Effector memory CD4-positive, alpha-beta T cell (primary cell): ENCODE results near the gene CCDC142.

Experiments
- DNase-seq, 3 donors: peaks; one replicate each; pipeline ENCODE4 v3.0.0-alpha.2; 2020
- H3K27ac ChIP-seq: 2 replicates; pipeline ENCODE4 v1.7.0; 2013; ENCODE audit warnings: mild to moderate bottlenecking, low read length, moderate library complexity; ENCODE audit not compliant: insufficient read depth, poor library complexity, severe bottlenecking
- H3K27me3 ChIP-seq: replicated peaks from 2 replicates; pipeline ENCODE4 v1.7.0; 2013; ENCODE audit warnings: mild to moderate bottlenecking, low read length; ENCODE audit not compliant: insufficient read depth, control insufficient read depth, poor library complexity, severe bottlenecking
- H3K36me3 ChIP-seq: 2 replicates; pipeline ENCODE4 v1.7.0; 2013; ENCODE audit warnings: mild to moderate bottlenecking, low read length, moderate library complexity; ENCODE audit not compliant: control insufficient read depth, insufficient read depth
- H3K4me1 ChIP-seq: 2 replicates; pipeline ENCODE4 v1.7.0; 2013; ENCODE audit warnings: low read length, mild to moderate bottlenecking; ENCODE audit not compliant: control insufficient read depth, insufficient read depth, poor library complexity, severe bottlenecking
- H3K4me3 ChIP-seq: 2 replicates; pipeline ENCODE4 v1.7.0; 2013; ENCODE audit warnings: low read length, low read depth, mild to moderate bottlenecking; ENCODE audit not compliant: insufficient read depth, poor library complexity, severe bottlenecking
- H3K9me3 ChIP-seq: 2 replicates; pipeline ENCODE4 v1.7.0; 2013; ENCODE audit warnings: mild to moderate bottlenecking, low read length, moderate library complexity; ENCODE audit not compliant: control insufficient read depth

The CCDC142 gene

GRCh38 chr2:74526649-74527230 lies 43.9 kb upstream of the CCDC142 start:
- H3K4me3 ChIP-seq, result no peak overlapping the region
- H3K27ac ChIP-seq, result no peak overlapping the region

GRCh38 chr2:74525717-74526648 lies 43.2 kb upstream of the CCDC142 start, which contains the start of gene DQX1:
Gene DQX1, minus strand, starts transcription at chr2:74526231. Its CDS starts 502 bp downstream, at chr2:74525729.
- Histone ChIP-seq H3K4me3 (no peak within 1 kb of the TSS), H3K27ac (no peak within 1 kb of the TSS), H3K36me3 (peaks cover 21% of the 10 kb centered on the region), H3K27me3 (no peaks in the 10 kb centered on the region), H3K9me3 (no peaks in the 10 kb centered on the region), H3K4me1 (peaks cover 18% of the 10 kb centered on the region)
- no peak for DNase-seq

More at GRCh38 chr2:74526649-74527230, 43.9 kb upstream of the CCDC142 start:
- no peak for DNase-seq
- H3K4me1 ChIP-seq, result peaks cover 22% of the 10 kb centered on the region
- no peaks in the 10 kb centered on the region for H3K9me3 ChIP-seq
- peaks cover 21% of the 10 kb centered on the region for H3K36me3 ChIP-seq
- H3K27me3 ChIP-seq, result no peaks in the 10 kb centered on the region

GRCh38 chr2:74524955-74525716 lies 42.3 kb upstream of the CCDC142 start:
- Histone ChIP-seq H3K4me3 (no peak overlapping the region), H3K36me3 (peaks cover 21% of the 10 kb centered on the region), H3K9me3 (no peaks in the 10 kb centered on the region), H3K4me1 (peaks cover 11% of the 10 kb centered on the region), H3K27me3 (no peaks in the 10 kb centered on the region), H3K27ac (no peak overlapping the region)
- no peak for DNase-seq

- DNase-seq, result no peak
- Histone ChIP-seq H3K4me3 (no peak overlapping the region), H3K27me3 (peaks cover 9% of the 10 kb centered on the region), H3K9me3 (no peaks in the 10 kb centered on the region), H3K27ac (no peak overlapping the region), H3K36me3 (peaks cover 21% of the 10 kb centered on the region), H3K4me1 (peaks cover 8% of the 10 kb centered on the region)
Measured at GRCh38 chr2:74524005-74524404, 41.2 kb upstream of the CCDC142 start.

GRCh38 chr2:74522516-74522915 lies 39.7 kb upstream of the CCDC142 start:
- DNase-seq, result no peak
- Histone ChIP-seq H3K4me3 (no peak overlapping the region), H3K9me3 (no peaks in the 10 kb centered on the region), H3K27ac (no peak overlapping the region), H3K4me1 (no peaks in the 10 kb centered on the region), H3K36me3 (peaks cover 14% of the 10 kb centered on the region), H3K27me3 (peaks cover 22% of the 10 kb centered on the region)

GRCh38 chr2:74516650-74517049 lies 33.9 kb upstream of the CCDC142 start:
- peaks cover 58% of the 10 kb centered on the region for H3K27me3 ChIP-seq
- no peaks in the 10 kb centered on the region for H3K9me3 ChIP-seq
- H3K27ac ChIP-seq, result no peak overlapping the region
- DNase-seq, result no peak
- H3K4me1 ChIP-seq, result peaks cover 36% of the 10 kb centered on the region
- H3K4me3 ChIP-seq, result peak overlapping the region; percentile 58
- H3K36me3 ChIP-seq, result no peaks in the 10 kb centered on the region

GRCh38 chr2:74515981-74516633 lies 33.3 kb upstream of the CCDC142 start:
- peak; percentile 41 to 60 (median 58) for DNase-seq
- Histone ChIP-seq H3K4me3 (peak overlapping the region; percentile 58), H3K9me3 (no peaks in the 10 kb centered on the region), H3K36me3 (no peaks in the 10 kb centered on the region), H3K27me3 (peaks cover 58% of the 10 kb centered on the region), H3K4me1 (peaks cover 36% of the 10 kb centered on the region), H3K27ac (no peak overlapping the region)

GRCh38 chr2:74515271-74515980 lies 32.6 kb upstream of the CCDC142 start:
- no peaks in the 10 kb centered on the region for H3K9me3 ChIP-seq
- H3K27ac ChIP-seq, result no peak overlapping the region
- peaks cover 36% of the 10 kb centered on the region for H3K4me1 ChIP-seq
- no peak for DNase-seq
- peak overlapping the region; percentile 58 for H3K4me3 ChIP-seq
- H3K27me3 ChIP-seq, result peaks cover 58% of the 10 kb centered on the region
- H3K36me3 ChIP-seq, result no peaks in the 10 kb centered on the region
